Measurements from ENCODE around the gene GSK3A.

The GSK3A gene

GRCh38 chr19:42268142-42268703 is 25.8 kb upstream of the GSK3A start (continued):
- 0 out of 2 replicates have a peak, but pooled peaks have one; percentile 62 for TF ChIP-seq PRDM10 (tag by site-specific recombination; IDR thresholded peaks at IDR 0.05)
- TF ChIP-seq YY1 (tag by site-specific recombination; IDR thresholded peaks at IDR 0.05) = no peak
- no peak for TF ChIP-seq PBX3 (CRISPR knock-in tag; IDR thresholded peaks at IDR 0.05)
- no peak for TF ChIP-seq ZNF560 (tag by site-specific recombination; IDR thresholded peaks at IDR 0.05; ENCODE audit: borderline replicate concordance)
- TF ChIP-seq ZNF416 (tag by site-specific recombination; IDR thresholded peaks at IDR 0.05) = no peak
- TF ChIP-seq OSR2 (tag by site-specific recombination; IDR thresholded peaks at IDR 0.05) = peak; percentile 85
- no peak for TF ChIP-seq ZNF148 (tag by site-specific recombination; IDR thresholded peaks at IDR 0.05; ENCODE audit: borderline replicate concordance)
- TF ChIP-seq ZNF433 (tag by site-specific recombination; IDR thresholded peaks at IDR 0.05; ENCODE audit: low read depth) = no peak
- no peak for TF ChIP-seq ZBTB1 (tag by site-specific recombination; IDR thresholded peaks at IDR 0.05)
- TF ChIP-seq ZNF132 (tag by site-specific recombination; IDR thresholded peaks at IDR 0.05; ENCODE audit: borderline replicate concordance) = no peak
- peak; percentile 99 for TF ChIP-seq ZEB2 (tag by site-specific recombination; IDR thresholded peaks at IDR 0.05)
- no peak for TF ChIP-seq ZNF26 (tag by site-specific recombination; IDR thresholded peaks at IDR 0.05)
- no peak for TF ChIP-seq ZNF274 (IDR thresholded peaks at IDR 0.05; ENCODE audit: low read length)
- TF ChIP-seq ZNF274 (tag by site-specific recombination; IDR thresholded peaks at IDR 0.05; ENCODE audit: borderline replicate concordance) = no peak
- TF ChIP-seq ZNF266 (tag by site-specific recombination; IDR thresholded peaks at IDR 0.05; ENCODE audit: low read depth) = no peak
- TF ChIP-seq ZNF16 (tag by site-specific recombination; IDR thresholded peaks at IDR 0.05; ENCODE audit: low read depth) = no peak
- TF ChIP-seq ZBTB44 (tag by site-specific recombination; IDR thresholded peaks at IDR 0.05) = peak; percentile 23; the same call in 1 of the 2 replicates
- peak; percentile 36; the same call in 1 of the 2 replicates for TF ChIP-seq ZBTB8A (tag by site-specific recombination; IDR thresholded peaks at IDR 0.05)
- no peak; the same call in 1 of the 2 replicates for TF ChIP-seq ZSCAN30 (tag by site-specific recombination; IDR thresholded peaks at IDR 0.05)
- no peak for TF ChIP-seq ZNF174 (tag by site-specific recombination; IDR thresholded peaks at IDR 0.05)
- no peak for TF ChIP-seq ZNF362 (tag by site-specific recombination; IDR thresholded peaks at IDR 0.05)
- TF ChIP-seq WT1 (tag by site-specific recombination; IDR thresholded peaks at IDR 0.05) = 0 out of 2 replicates have a peak, but pooled peaks have one; percentile 12
- TF ChIP-seq ZSCAN23 (tag by site-specific recombination; IDR thresholded peaks at IDR 0.05) = no peak
- no peak for TF ChIP-seq ZNF354C (tag by site-specific recombination; IDR thresholded peaks at IDR 0.05; ENCODE audit: borderline replicate concordance, low read depth)
- no peak for TF ChIP-seq RBAK (tag by site-specific recombination; IDR thresholded peaks at IDR 0.05)
- TF ChIP-seq PRDM6 (tag by site-specific recombination; IDR thresholded peaks at IDR 0.05) = no peak
- TF ChIP-seq ZBTB21 (tag by site-specific recombination; IDR thresholded peaks at IDR 0.05) = peak; percentile 87
